ENCODE data around the gene SBF1.

GRCh38 chr22:50455201-50455600, 19.6 kb downstream of the SBF1 start:
- TF ChIP-seq, protein P1, sequence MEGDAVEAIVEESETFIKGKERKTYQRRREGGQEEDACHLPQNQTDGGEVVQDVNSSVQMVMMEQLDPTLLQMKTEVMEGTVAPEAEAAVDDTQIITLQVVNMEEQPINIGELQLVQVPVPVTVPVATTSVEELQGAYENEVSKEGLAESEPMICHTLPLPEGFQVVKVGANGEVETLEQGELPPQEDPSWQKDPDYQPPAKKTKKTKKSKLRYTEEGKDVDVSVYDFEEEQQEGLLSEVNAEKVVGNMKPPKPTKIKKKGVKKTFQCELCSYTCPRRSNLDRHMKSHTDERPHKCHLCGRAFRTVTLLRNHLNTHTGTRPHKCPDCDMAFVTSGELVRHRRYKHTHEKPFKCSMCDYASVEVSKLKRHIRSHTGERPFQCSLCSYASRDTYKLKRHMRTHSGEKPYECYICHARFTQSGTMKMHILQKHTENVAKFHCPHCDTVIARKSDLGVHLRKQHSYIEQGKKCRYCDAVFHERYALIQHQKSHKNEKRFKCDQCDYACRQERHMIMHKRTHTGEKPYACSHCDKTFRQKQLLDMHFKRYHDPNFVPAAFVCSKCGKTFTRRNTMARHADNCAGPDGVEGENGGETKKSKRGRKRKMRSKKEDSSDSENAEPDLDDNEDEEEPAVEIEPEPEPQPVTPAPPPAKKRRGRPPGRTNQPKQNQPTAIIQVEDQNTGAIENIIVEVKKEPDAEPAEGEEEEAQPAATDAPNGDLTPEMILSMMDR (IDR thresholded peaks at IDR 0.05) = no peak
- no peak for TF ChIP-seq POLR2A (IDR thresholded peaks at IDR 0.05)

Measured in ovary (tissue), 3 donors.